Ureter (tissue), 1 donor: ENCODE measurements around the gene SAMD4A. TPM values are rescaled to one million over a fixed set of nuclear protein-coding genes. Genes with fewer than 3 reads are reported as not detected.

ENCODE experiments used
- DNase-seq: peaks from one replicate; pipeline ENCODE4 v3.0.0-alpha.2; 2020; ENCODE audit warnings: low spot score
- total RNA-seq: library from RNA; stranded (reverse); gene quantifications from one replicate; pipeline ENCODE4 v1.2.4, GENCODE V29; 2023
- donor health status: DM: yes; HTN: yes; CAD: no.

SAMD4A gene
- total RNA-seq, 1 donor from 2014 or later, result 56.6 TPM

GRCh38 chr14:54781080-54781479, 214.2 kb downstream of the SAMD4A start:
- DNase-seq, result no peak

GRCh38 chr14:54781961-54782750, 215.2 kb downstream of the SAMD4A start:
- no peak for DNase-seq

GRCh38 chr14:54782751-54783659, 216.1 kb downstream of the SAMD4A start:
- DNase-seq, result no peak

- DNase-seq, result no peak
These were observed 216.7 kb downstream of the SAMD4A start for GRCh38 chr14:54783660-54784015.

GRCh38 chr14:54784060-54784459, 217.1 kb downstream of the SAMD4A start:
- DNase-seq, result no peak

GRCh38 chr14:54784657-54785056, 217.7 kb downstream of the SAMD4A start:
- DNase-seq, result no peak

- DNase-seq, result no peak
These were observed 218.3 kb downstream of the SAMD4A start for GRCh38 chr14:54785136-54785777.

GRCh38 chr14:54785778-54786770, 219.1 kb downstream of the SAMD4A start:
- DNase-seq, result no peak

GRCh38 chr14:54786838-54787237, 219.9 kb downstream of the SAMD4A start:
- DNase-seq, result no peak

- no peak for DNase-seq
These were observed 220.3 kb downstream of the SAMD4A start for GRCh38 chr14:54787261-54787660.

- DNase-seq, result no peak
These were observed 221.8 kb downstream of the SAMD4A start for GRCh38 chr14:54788701-54789100.

GRCh38 chr14:54789166-54789565, 222.2 kb downstream of the SAMD4A start:
- DNase-seq, result no peak

- DNase-seq, result no peak
These were observed 223.0 kb downstream of the SAMD4A start for GRCh38 chr14:54789781-54790480.

GRCh38 chr14:54791001-54791400, 224.1 kb downstream of the SAMD4A start:
- DNase-seq, result no peak

- DNase-seq, result no peak
These were observed 225.4 kb downstream of the SAMD4A start for GRCh38 chr14:54792288-54792687.

- DNase-seq, result no peak
These were observed 227.2 kb downstream of the SAMD4A start for GRCh38 chr14:54794159-54794558.

- no peak for DNase-seq
These were observed 227.9 kb downstream of the SAMD4A start for GRCh38 chr14:54794796-54795195.

- no peak for DNase-seq
These were observed 230.0 kb downstream of the SAMD4A start for GRCh38 chr14:54796961-54797360.

GRCh38 chr14:54797556-54797955, 230.6 kb downstream of the SAMD4A start:
- no peak for DNase-seq

GRCh38 chr14:54797986-54798385, 231.1 kb downstream of the SAMD4A start:
- DNase-seq, result no peak
